Activated CD8-positive, alpha-beta T cell treated with anti-CD3 and anti-CD28 coated beads for 36 hours (primary cell): ENCODE measurements around the gene PYGM. TPM values are rescaled to one million over a fixed set of nuclear protein-coding genes. Genes with fewer than 3 reads are reported as not detected.

Experiments used
- ATAC-seq: fragments of 200-7000 bp; cut with Tn5 transposase; one replicate; pipeline ENCODE4 v1.10.0; 2021; ENCODE audit warnings: mild to moderate bottlenecking, moderate library complexity
- CTCF ChIA-PET: fragments of 350-600 bp; sonication (Branson Sonifier 250); formaldehyde crosslinking; loops from one replicate; lab custom pipeline; 2021; ENCODE audit warnings: antibody characterized with exemption; lab: Charles Lee
- POLR2A ChIA-PET: fragments of 350-600 bp; sonication (Branson Sonifier 250); formaldehyde crosslinking; loops from one replicate; lab custom pipeline; 2021; ENCODE audit warnings: antibody characterized with exemption; lab: Charles Lee
- DNase-seq: peaks from one replicate; pipeline ENCODE4 v3.0.0-alpha.2; 2020
- H3K27ac Mint-ChIP-seq: one replicate; pipeline ENCODE4 v1.8.0; 2021; ENCODE audit warnings: mild to moderate bottlenecking, mixed read lengths
- H3K27me3 Mint-ChIP-seq: one replicate; pipeline ENCODE4 v1.8.0; 2021; ENCODE audit warnings: mixed read lengths
- H3K36me3 Mint-ChIP-seq: one replicate; pipeline ENCODE4 v1.8.0; 2021; ENCODE audit warnings: low read depth, mixed read lengths
- H3K4me1 Mint-ChIP-seq: one replicate; pipeline ENCODE4 v1.8.0; 2021; ENCODE audit warnings: low read depth, mixed read lengths
- H3K4me3 Mint-ChIP-seq: one replicate; pipeline ENCODE4 v1.8.0; 2021; ENCODE audit warnings: mild to moderate bottlenecking, moderate library complexity, mixed read lengths
- H3K9me3 Mint-ChIP-seq: one replicate; pipeline ENCODE4 v1.8.0; 2021; ENCODE audit warnings: mixed read lengths
- CTCF ChIP-seq: fragments of 200-600 bp; IDR thresholded peaks from one replicate; pipeline ENCODE4 v1.8.0; 2022; ENCODE audit warnings: antibody characterized with exemption, mild to moderate bottlenecking
- intact Hi-C: fragments of 100-400 bp; cut with micrococcal nuclease; formaldehyde crosslinking; loops from one replicate; pipeline ENCODE4 v1.10.0; 2022
- total RNA-seq, 2 experiments: library from RNA; stranded (reverse); gene quantifications; one replicate each; pipeline ENCODE4 v1.2.3, GENCODE V29; 2021

Gene PYGM
- total RNA-seq, 2 experiments from 2014 or later: 1.2 to 3.3 TPM

- H3K27ac Mint-ChIP-seq: peak within 1 kb of the TSS; percentile 89
- peak; percentile 96 for ATAC-seq
- no peaks in the 10 kb centered on the region for H3K9me3 Mint-ChIP-seq
- H3K4me3 Mint-ChIP-seq: peak within 1 kb of the TSS; percentile 80
- H3K4me1 Mint-ChIP-seq: peaks cover 37% of the 10 kb centered on the region
- H3K27me3 Mint-ChIP-seq: no peaks in the 10 kb centered on the region
- intact Hi-C loops: no loop called here
- POLR2A ChIA-PET: interaction anchor here (0.6 to 2.6 kb wide), 7 partner anchors 7 to 82 kb away, joined by 3 to 7 read pairs (median 3); partner anchors contain the start of gene MEN1
- no peak for TF ChIP-seq CTCF
- peak; percentile 88 for DNase-seq
- H3K36me3 Mint-ChIP-seq: peaks cover 14% of the 10 kb centered on the region
- CTCF ChIA-PET: interaction anchor here (0.8 to 4.5 kb wide), 3 partner anchors 15 to 41 kb away, joined by 3 to 17 read pairs (median 4); partner anchors contain the start of gene CDC42BPG
Observed at GRCh38 chr11:64803158-64803845, 43.5 kb upstream of the PYGM start, which contains the start of gene MAP4K2. Gene MAP4K2, minus strand, starts transcription at chr11:64803214. Its CDS starts 65 bp downstream, at chr11:64803149.

- Mint-ChIP-seq H3K9me3 (no peaks in the 10 kb centered on the region), H3K27me3 (no peaks in the 10 kb centered on the region), H3K4me1 (peaks cover 31% of the 10 kb centered on the region), H3K36me3 (peaks cover 14% of the 10 kb centered on the region), H3K4me3 (peak overlapping the region; percentile 79), H3K27ac (peak overlapping the region; percentile 83)
- ATAC-seq (peak; percentile 46), DNase-seq (peak; percentile 53)
- intact Hi-C loops: no loop called here
- CTCF ChIA-PET: interaction anchor here (4.5 kb wide), 1 partner anchor 14 kb away, joined by 17 read pairs; no protein-coding TSS in a partner anchor
- TF ChIP-seq CTCF: no peak
- POLR2A ChIA-PET: interaction anchor here (0.6 to 2.6 kb wide), 8 partner anchors 8 to 288 kb away, joined by 3 to 7 read pairs (median 3); partner anchors contain the start of gene MEN1
Observed at GRCh38 chr11:64802370-64803157, 42.8 kb upstream of the PYGM start.

- ChIA-PET CTCF (interaction anchor here (4.5 kb wide), 1 partner anchor 14 kb away, joined by 17 read pairs; no protein-coding TSS in a partner anchor), POLR2A (interaction anchor here (0.6 to 2.6 kb wide), 5 partner anchors 9 to 27 kb away, joined by 3 to 7 read pairs (median 3); partner anchors contain the start of gene MEN1)
- intact Hi-C loops: no loop called here
- peaks cover 12% of the 10 kb centered on the region for H3K36me3 Mint-ChIP-seq
- peak overlapping the region; percentile 79 for H3K4me3 Mint-ChIP-seq
- DNase-seq (no peak), ATAC-seq (no peak)
- TF ChIP-seq CTCF: no peak
- H3K9me3 Mint-ChIP-seq: no peaks in the 10 kb centered on the region
- H3K27me3 Mint-ChIP-seq: no peaks in the 10 kb centered on the region
- H3K27ac Mint-ChIP-seq: peak overlapping the region; percentile 83
- peaks cover 28% of the 10 kb centered on the region for H3K4me1 Mint-ChIP-seq
Observed at GRCh38 chr11:64801561-64802369, 42.0 kb upstream of the PYGM start.

- no peak for ATAC-seq
- Mint-ChIP-seq H3K27ac (peak overlapping the region; percentile 83), H3K4me3 (peak overlapping the region; percentile 37), H3K27me3 (no peaks in the 10 kb centered on the region), H3K9me3 (no peaks in the 10 kb centered on the region), H3K36me3 (peaks cover 15% of the 10 kb centered on the region), H3K4me1 (peaks cover 30% of the 10 kb centered on the region)
- DNase-seq: no peak
- intact Hi-C loops: no loop called here
- POLR2A ChIA-PET: interaction anchor here (1.8 to 2.6 kb wide), 2 partner anchors 14 to 26 kb away, joined by 6 to 7 read pairs; no protein-coding TSS in a partner anchor
- no peak for TF ChIP-seq CTCF
- CTCF ChIA-PET: interaction anchor here (3.1 to 4.5 kb wide), 2 partner anchors 13 to 15 kb away, joined by 10 to 17 read pairs; no protein-coding TSS in a partner anchor
Observed at GRCh38 chr11:64801158-64801464, 41.3 kb upstream of the PYGM start.
